PFSK-1 (cell line): ENCODE results near the gene ATG2B.

ENCODE experiments used
- FOXP2 ChIP-seq: optimal IDR thresholded peaks from 2 replicates; pipeline ENCODE3; 2011; ENCODE audit warnings: borderline replicate concordance, control low read depth, inconsistent platforms; ENCODE audit not compliant: insufficient read depth; ENCODE audit errors: extremely low read length, extremely low read depth
- POLR2AphosphoS5 ChIP-seq: IDR thresholded peaks from 2 replicates; pipeline ENCODE4 v1.6.1; 2012; ENCODE audit warnings: low read depth, mild to moderate bottlenecking, control low read depth, low read length, moderate library complexity
- REST ChIP-seq, 2 experiments: IDR thresholded peaks; 2 replicates each; pipeline versions ENCODE4 v1.6.1 to v1.8.0; 2011 to 2012; ENCODE audit warnings: low read depth in 2 of 2, low read length in 2 of 2, control low read depth in 1 of 2, inconsistent platforms in 1 of 2, mild to moderate bottlenecking in 1 of 2, moderate library complexity in 1 of 2; ENCODE audit not compliant: insufficient read depth in 1 of 2
- SIN3A ChIP-seq: IDR thresholded peaks from 2 replicates; pipeline ENCODE4 v1.6.1; 2012; ENCODE audit warnings: mild to moderate bottlenecking, low read length, moderate library complexity, borderline replicate concordance; ENCODE audit not compliant: insufficient read depth
- TAF1 ChIP-seq: IDR thresholded peaks from 2 replicates; pipeline ENCODE4 v1.6.1; 2012; ENCODE audit warnings: low read length, control low read depth, borderline replicate concordance; ENCODE audit not compliant: insufficient read depth

ATG2B gene

DNA sequence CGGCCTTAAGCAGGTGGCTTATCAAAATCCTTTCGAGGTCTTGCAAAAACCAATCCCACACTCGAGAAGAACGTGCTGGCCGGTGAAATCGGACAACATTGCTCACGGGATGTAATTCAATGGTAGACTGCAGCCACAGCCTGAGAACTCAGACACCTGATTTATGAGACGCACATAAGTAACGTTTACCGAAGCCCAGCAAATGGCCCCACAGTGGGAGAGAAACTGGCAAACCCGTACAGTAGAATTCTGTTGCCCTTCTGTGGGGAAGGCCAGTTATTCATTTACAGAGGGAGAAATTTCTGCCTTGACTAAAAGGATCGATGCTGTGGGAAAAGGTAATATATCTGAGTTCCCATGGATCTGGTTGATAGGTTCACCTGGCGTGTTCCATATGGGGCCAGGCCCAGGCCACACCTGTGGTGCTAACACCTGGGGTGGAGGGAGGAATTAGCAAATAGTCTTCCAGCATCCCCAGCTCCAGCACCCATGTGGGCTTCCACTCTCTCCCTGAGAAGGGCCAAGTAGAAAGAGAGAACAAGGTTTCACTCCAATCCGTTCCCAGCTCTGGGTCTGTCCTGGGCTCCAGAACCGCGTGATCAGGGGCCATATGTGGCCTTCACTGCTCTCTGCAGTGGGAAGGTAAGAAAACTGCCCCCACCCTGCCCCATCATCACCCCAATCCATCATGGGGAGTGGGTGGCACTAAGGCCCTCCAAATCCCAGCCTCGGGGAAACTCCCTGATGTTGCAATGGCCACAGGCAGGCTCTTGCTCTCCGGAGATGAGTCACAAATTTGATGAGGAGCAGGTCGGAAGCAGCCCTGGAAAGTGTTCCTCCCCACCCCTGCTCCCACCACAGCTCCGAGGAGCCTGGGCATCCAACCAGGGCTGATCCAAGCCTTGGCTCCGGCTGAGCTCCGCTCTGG is 94.4 kb downstream of the ATG2B start:
- TF ChIP-seq REST (IDR thresholded peaks at IDR 0.05; ENCODE audit: insufficient read depth in 1 of 2, low read depth in 2 of 2, low read length in 2 of 2): no peak
- no peak for TF ChIP-seq TAF1

GRCh38 chr14:96267916-96268315 is 95.2 kb downstream of the ATG2B start:
- TF ChIP-seq POLR2AphosphoS5: no peak
- TF ChIP-seq REST (IDR thresholded peaks at IDR 0.05; ENCODE audit: insufficient read depth in 1 of 2, low read depth in 2 of 2, low read length in 2 of 2): no peak
- no peak for TF ChIP-seq FOXP2
- TF ChIP-seq TAF1: no peak
- TF ChIP-seq SIN3A: no peak

GRCh38 chr14:96267336-96267735 is 95.8 kb downstream of the ATG2B start:
- TF ChIP-seq SIN3A (no peak), TAF1 (no peak), POLR2AphosphoS5 (no peak), REST (IDR thresholded peaks at IDR 0.05; ENCODE audit: insufficient read depth in 1 of 2, low read depth in 2 of 2, low read length in 2 of 2) (no peak), FOXP2 (no peak)

DNA sequence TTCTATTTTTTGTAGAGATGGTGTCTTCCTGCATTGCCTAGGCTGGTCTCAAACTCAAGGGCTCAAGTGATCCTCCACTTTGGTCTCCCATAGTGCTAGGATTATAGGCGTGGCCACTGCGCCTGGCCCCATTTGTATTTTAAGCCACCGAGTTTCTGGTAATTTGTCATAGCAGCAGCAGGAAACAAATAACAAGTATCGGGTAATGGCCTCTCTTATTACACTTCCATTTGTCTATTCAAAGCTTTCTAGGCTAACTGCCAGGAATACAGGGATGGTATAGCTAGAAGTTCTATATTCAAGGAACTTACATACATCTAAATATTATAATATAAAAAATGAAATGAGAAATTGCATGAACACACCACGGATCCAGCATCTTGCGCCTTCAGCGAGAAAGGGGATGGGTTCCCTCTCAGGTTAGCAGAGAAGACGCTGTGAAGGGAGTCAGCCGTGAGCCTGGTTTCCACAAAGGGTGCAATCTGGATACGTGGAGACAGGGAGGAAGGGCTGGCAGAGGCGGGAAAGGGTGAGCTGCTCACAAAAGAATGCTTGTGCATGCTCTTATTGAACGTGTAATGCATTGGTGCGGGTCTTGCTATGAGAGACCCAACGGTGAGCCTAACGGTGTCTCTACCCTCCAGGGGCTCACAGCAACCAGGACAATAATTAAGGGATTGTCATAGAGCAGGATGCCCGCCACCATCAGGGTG is 97.6 kb downstream of the ATG2B start:
- TF ChIP-seq TAF1: no peak
- no peak for TF ChIP-seq FOXP2
- no peak for TF ChIP-seq POLR2AphosphoS5
- no peak for TF ChIP-seq REST (IDR thresholded peaks at IDR 0.05; ENCODE audit: insufficient read depth in 1 of 2, low read depth in 2 of 2, low read length in 2 of 2)
- no peak for TF ChIP-seq SIN3A
